ENCODE results near the gene CTXN3. TPM values are rescaled to one million over a fixed set of nuclear protein-coding genes. Genes with fewer than 3 reads are reported as not detected.
"Not testable (repeated sequence)": the region's sequence is repeated elsewhere in the genome, so short reads cannot be mapped to it uniquely, and the experiment has no call there.

Gene CTXN3
- total RNA-seq, 1 donor from 2014 or later: not detected

DNA sequence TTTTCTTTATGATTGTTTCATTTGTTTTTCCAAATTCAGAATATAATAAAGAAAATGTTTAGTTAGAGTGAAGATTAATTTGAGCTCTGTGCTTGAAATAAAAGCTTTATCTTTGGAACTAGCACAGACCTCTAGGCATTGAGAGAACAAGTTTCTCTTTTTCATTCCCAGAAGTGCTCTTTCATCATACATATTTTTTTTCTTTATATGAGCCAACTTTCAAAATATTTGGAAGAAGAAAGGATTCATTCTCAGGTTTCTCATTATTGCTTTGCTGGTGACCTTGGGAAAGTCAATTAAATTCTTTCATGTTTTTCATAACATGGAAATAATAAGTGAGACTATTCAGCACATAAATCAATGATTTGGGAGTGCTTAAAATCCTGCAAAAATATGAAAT lies 16.8 kb downstream of the CTXN3 start:
- intact Hi-C loops (cut with DNase I): no loop called here
- no peak for TF ChIP-seq CTCF (IDR thresholded peaks at IDR 0.05)
- Histone ChIP-seq H3K9me3 (no peaks in the 10 kb centered on the region), H3K4me1 (no peaks in the 10 kb centered on the region), H3K27me3 (no peaks in the 10 kb centered on the region), H3K36me3 (no peaks in the 10 kb centered on the region), H3K4me3 (no peak overlapping the region), H3K27ac (no peak overlapping the region)
- DNase-seq (no peak), ATAC-seq (no peak)

- no peak overlapping the region for H3K27ac ChIP-seq
- H3K27me3 ChIP-seq: no peaks in the 10 kb centered on the region
- TF ChIP-seq CTCF (IDR thresholded peaks at IDR 0.05): no peak
- no peaks in the 10 kb centered on the region for H3K9me3 ChIP-seq
- H3K4me3 ChIP-seq: no peak overlapping the region
- DNase-seq (no peak), ATAC-seq (peak; percentile 19)
- intact Hi-C loops (cut with DNase I): no loop called here
- H3K36me3 ChIP-seq: no peaks in the 10 kb centered on the region
- no peaks in the 10 kb centered on the region for H3K4me1 ChIP-seq
These were observed 17.3 kb downstream of the CTXN3 start for GRCh38 chr5:127666043-127666716.

DNA sequence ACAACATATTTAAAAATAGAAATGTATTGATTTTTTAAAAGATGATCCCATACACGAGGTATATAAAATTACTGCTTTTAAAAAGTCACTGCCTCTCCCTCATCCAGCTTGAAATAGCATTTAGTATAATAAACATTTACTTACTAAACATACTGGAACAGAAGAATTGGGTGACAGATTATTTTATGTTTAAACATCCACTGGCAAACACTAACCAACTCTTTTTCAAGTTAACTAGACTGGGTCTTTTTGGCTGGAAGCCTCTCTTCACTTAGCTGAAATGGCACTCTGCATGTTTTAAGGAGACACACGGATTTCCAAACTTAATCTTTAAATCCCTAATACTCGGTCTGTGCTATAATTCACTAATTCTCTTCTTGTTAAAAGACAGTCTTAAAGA lies 19.0 kb downstream of the CTXN3 start:
- TF ChIP-seq CTCF (IDR thresholded peaks at IDR 0.05): no peak

DNA sequence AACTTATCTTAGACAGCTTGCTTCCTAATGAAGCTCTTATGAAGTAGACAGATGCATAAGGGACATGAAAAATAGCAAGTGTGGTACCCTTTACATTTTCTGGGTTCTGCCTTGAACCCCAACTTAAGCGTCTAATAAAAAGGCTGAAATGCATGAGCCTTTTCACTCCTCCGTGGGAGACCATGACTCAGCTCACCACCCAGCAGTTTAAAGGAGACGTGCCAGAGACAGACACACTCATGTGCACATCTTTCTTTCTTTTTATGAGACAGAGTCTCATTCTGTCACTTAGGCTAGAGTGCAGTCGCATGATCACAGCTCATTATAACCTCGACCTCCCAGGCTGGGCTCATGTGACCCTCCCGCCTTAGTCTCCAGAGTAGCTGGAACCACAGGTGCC lies 22.3 kb downstream of the CTXN3 start:
- Histone ChIP-seq H3K36me3 (no peaks in the 10 kb centered on the region), H3K4me1 (no peaks in the 10 kb centered on the region), H3K9me3 (no peaks in the 10 kb centered on the region), H3K4me3 (no peak overlapping the region), H3K27me3 (no peaks in the 10 kb centered on the region), H3K27ac (no peak overlapping the region)
- DNase-seq (no peak), ATAC-seq (no peak)
- intact Hi-C loops (cut with DNase I): no loop called here
- no peak for TF ChIP-seq CTCF (IDR thresholded peaks at IDR 0.05)

More for the DNA sequence above, 19.0 kb downstream of the CTXN3 start:
- no peak overlapping the region for H3K27ac ChIP-seq
- H3K4me1 ChIP-seq: no peaks in the 10 kb centered on the region
- H3K4me3 ChIP-seq: no peak overlapping the region
- intact Hi-C loops (cut with DNase I): no loop called here
- no peaks in the 10 kb centered on the region for H3K27me3 ChIP-seq
- ATAC-seq: no peak
- H3K36me3 ChIP-seq: no peaks in the 10 kb centered on the region
- no peak for DNase-seq
- H3K9me3 ChIP-seq: no peaks in the 10 kb centered on the region

DNA sequence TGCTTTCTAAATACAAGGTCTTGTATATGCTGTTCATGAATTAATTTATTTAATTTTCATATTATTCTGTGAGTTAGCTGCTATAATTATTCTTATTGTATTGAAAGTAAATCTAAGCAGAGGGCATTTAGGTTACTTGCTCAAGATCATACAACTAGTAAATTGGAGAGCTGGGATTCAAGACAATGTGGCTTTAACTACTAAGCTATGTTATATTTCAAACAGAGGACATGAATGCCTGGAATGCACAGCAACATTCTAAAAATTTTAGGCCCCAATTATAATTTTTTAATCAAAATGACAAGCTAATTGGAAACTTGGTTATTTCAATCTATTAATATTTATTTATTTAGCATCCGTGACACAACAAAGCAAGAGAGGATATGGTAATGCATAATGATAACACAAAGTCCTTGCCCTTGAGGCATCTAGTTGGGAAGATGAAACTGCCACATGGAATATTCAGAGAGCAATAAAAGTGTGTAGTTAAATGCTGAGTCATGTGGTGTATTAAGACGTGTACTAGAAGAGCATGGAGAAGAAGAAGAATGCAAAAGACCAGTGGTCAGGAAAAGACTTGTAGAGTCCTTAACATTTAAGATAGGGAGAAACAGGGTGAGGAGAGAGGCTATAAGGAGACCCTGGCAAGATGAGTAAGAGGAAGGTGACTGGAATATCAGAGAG lies 24.4 kb downstream of the CTXN3 start:
- no peaks in the 10 kb centered on the region for H3K4me1 ChIP-seq
- intact Hi-C loops (cut with DNase I): no loop called here
- ATAC-seq (no peak), DNase-seq (no peak)
- no peak overlapping the region for H3K4me3 ChIP-seq
- no peaks in the 10 kb centered on the region for H3K9me3 ChIP-seq
- H3K36me3 ChIP-seq: no peaks in the 10 kb centered on the region
- no peak overlapping the region for H3K27ac ChIP-seq
- H3K27me3 ChIP-seq: no peaks in the 10 kb centered on the region
- TF ChIP-seq CTCF (IDR thresholded peaks at IDR 0.05): no peak

DNA sequence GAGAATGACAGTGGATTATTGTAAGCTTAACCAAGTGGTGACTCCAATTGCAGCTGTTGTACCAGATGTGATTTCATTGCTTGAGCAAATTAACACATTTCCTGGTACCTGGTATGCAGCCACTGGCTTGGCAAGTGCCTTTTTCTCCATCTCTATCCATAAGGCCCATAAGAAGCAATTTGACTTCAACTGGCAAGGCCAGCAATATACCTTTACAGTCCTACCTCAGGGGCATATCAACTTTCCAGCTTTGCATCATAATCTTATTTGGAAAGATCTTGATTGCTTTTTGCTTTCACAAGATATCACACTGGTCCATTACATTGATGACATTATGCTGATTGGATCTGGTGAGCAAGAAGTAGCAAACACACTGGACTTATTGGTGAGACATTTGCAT lies 28.1 kb downstream of the CTXN3 start:
- H3K4me3 ChIP-seq; H3K36me3 ChIP-seq; ATAC-seq; H3K27me3 ChIP-seq; H3K4me1 ChIP-seq; H3K9me3 ChIP-seq; DNase-seq; H3K27ac ChIP-seq; intact Hi-C loops (cut with DNase I): not testable (repeated sequence)

DNA sequence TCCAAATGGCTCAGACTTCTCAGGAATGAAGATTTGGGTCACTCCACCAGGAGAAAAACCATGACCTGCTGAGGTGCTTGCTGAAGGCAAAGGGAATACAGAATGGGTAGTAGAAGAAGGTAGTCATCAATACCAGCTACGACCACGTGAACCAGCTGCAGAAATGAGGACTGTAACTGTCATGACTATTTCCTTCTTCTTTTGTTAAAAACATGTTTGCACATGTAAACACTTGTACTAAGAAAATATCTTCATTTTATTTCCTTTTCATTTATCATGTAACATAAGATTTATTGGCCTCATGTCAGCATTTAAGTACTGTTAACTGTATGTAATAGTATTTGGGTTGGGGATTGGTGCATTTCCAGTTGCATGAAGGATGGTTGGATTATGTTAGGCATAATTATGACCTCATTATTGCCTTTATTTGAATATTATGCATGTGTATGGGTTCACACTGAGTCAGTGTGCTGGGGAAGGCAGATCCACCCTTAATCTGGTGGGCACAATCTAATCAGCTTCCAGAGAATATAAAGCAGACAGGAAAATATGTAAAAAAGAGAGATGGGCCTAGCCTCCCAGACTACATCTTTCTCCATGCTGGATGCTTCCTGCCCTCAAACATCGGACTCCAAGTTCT lies 30.9 kb downstream of the CTXN3 start:
- intact Hi-C loops (cut with DNase I); H3K36me3 ChIP-seq; DNase-seq; H3K4me3 ChIP-seq; H3K9me3 ChIP-seq; H3K27me3 ChIP-seq; H3K4me1 ChIP-seq; ATAC-seq; H3K27ac ChIP-seq: not testable (repeated sequence)
